ENCODE measurements around the gene HIPK3. TPM values are rescaled to one million over a fixed set of nuclear protein-coding genes. Genes with fewer than 3 reads are reported as not detected.
A peak's percentile ranks its signal among the peaks of the same experiment; 100 is the strongest.

The HIPK3 gene
- total RNA-seq, 4 donors from 2014 or later: 233 to 345 (median 278) TPM

GRCh38 chr11:33262011-33262645 lies 4.9 kb downstream of the HIPK3 start:
- no peak for ATAC-seq (ENCODE audit: low FRiP score)
- DNase-seq (ENCODE audit: low spot score): no peak

GRCh38 chr11:33263549-33263948 lies 6.4 kb downstream of the HIPK3 start:
- ATAC-seq (ENCODE audit: low FRiP score) (no peak), DNase-seq (ENCODE audit: low spot score) (no peak)
- TF ChIP-seq, protein P1, sequence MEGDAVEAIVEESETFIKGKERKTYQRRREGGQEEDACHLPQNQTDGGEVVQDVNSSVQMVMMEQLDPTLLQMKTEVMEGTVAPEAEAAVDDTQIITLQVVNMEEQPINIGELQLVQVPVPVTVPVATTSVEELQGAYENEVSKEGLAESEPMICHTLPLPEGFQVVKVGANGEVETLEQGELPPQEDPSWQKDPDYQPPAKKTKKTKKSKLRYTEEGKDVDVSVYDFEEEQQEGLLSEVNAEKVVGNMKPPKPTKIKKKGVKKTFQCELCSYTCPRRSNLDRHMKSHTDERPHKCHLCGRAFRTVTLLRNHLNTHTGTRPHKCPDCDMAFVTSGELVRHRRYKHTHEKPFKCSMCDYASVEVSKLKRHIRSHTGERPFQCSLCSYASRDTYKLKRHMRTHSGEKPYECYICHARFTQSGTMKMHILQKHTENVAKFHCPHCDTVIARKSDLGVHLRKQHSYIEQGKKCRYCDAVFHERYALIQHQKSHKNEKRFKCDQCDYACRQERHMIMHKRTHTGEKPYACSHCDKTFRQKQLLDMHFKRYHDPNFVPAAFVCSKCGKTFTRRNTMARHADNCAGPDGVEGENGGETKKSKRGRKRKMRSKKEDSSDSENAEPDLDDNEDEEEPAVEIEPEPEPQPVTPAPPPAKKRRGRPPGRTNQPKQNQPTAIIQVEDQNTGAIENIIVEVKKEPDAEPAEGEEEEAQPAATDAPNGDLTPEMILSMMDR (IDR thresholded peaks at IDR 0.05): no peak

More at GRCh38 chr11:33262011-33262645, 4.9 kb downstream of the HIPK3 start:
- TF ChIP-seq, protein P1 (IDR thresholded peaks at IDR 0.05): no peak

GRCh38 chr11:33264926-33265325 lies 7.7 kb downstream of the HIPK3 start:
- ATAC-seq (ENCODE audit: low FRiP score): no peak
- TF ChIP-seq, protein P1 (IDR thresholded peaks at IDR 0.05): no peak
- DNase-seq (ENCODE audit: low spot score): no peak

- DNase-seq (ENCODE audit: low spot score) (peak; percentile 59), ATAC-seq (ENCODE audit: low FRiP score) (peak; percentile 73)
- TF ChIP-seq, protein P1 (IDR thresholded peaks at IDR 0.05): no peak
These were observed 9.4 kb downstream of the HIPK3 start for GRCh38 chr11:33266393-33267215.

- DNase-seq (ENCODE audit: low spot score) (no peak), ATAC-seq (ENCODE audit: low FRiP score) (peak; percentile 42)
- TF ChIP-seq, protein P1 (IDR thresholded peaks at IDR 0.05): no peak
These were observed 11.9 kb downstream of the HIPK3 start for GRCh38 chr11:33268945-33269540.

GRCh38 chr11:33269822-33270221 lies 12.6 kb downstream of the HIPK3 start:
- ATAC-seq (ENCODE audit: low FRiP score): no peak
- no peak for DNase-seq (ENCODE audit: low spot score)
- TF ChIP-seq, protein P1 (IDR thresholded peaks at IDR 0.05): no peak
